HEK293 (cell line): ENCODE measurements around the gene SCUBE3.

ENCODE experiments used
- CTCF ChIP-seq: fragments of 450-650 bp; formaldehyde crosslinking; IDR thresholded peaks from 2 replicates; pipeline ENCODE4 v1.5.1; 2016; ENCODE audit warnings: missing biosample characterization, missing genetic modification characterization
- GLIS1 ChIP-seq: fragments of 450-650 bp; formaldehyde crosslinking; IDR thresholded peaks from 2 replicates; pipeline ENCODE4 v1.5.1; 2016; ENCODE audit warnings: missing biosample characterization, missing genetic modification characterization
- PBX3 ChIP-seq: sonication (generic); formaldehyde crosslinking; IDR thresholded peaks from 2 replicates; pipeline ENCODE4 v1.8.1; 2022; ENCODE audit warnings: mild to moderate bottlenecking, moderate library complexity, missing genetic modification reagents
- SP2 ChIP-seq: fragments of 450-650 bp; formaldehyde crosslinking; IDR thresholded peaks from 2 replicates; pipeline ENCODE4 v1.5.1; 2016; ENCODE audit warnings: missing biosample characterization, missing genetic modification characterization
- TCF7L2 ChIP-seq: IDR thresholded peaks from 2 replicates; pipeline ENCODE4 v1.6.1; 2011; ENCODE audit warnings: low read depth, mild to moderate bottlenecking, inconsistent platforms, low read length, moderate library complexity, borderline replicate concordance
- ZFP41 ChIP-seq: fragments of 450-650 bp; formaldehyde crosslinking; IDR thresholded peaks from 2 replicates; pipeline ENCODE4 v1.5.1; 2016; ENCODE audit warnings: missing biosample characterization, missing genetic modification characterization, borderline replicate concordance
- ZNF324 ChIP-seq: fragments of 450-650 bp; formaldehyde crosslinking; IDR thresholded peaks from 2 replicates; pipeline ENCODE4 v1.5.1; 2016; ENCODE audit warnings: missing biosample characterization, missing genetic modification characterization
- ZNF521 ChIP-seq: fragments of 450-650 bp; formaldehyde crosslinking; IDR thresholded peaks from 2 replicates; pipeline ENCODE4 v1.5.1; 2017; ENCODE audit warnings: missing biosample characterization, mild to moderate bottlenecking, missing genetic modification characterization

GRCh38 chr6:35223396-35223795 lies 9.6 kb downstream of the SCUBE3 start:
- TF ChIP-seq ZNF521 (tag by site-specific recombination) (no peak), ZFP41 (no peak), TCF7L2 (no peak), SP2 (tag by site-specific recombination) (no peak), PBX3 (CRISPR knock-in tag) (no peak), ZNF324 (tag by site-specific recombination) (no peak), CTCF (tag by site-specific recombination) (no peak), GLIS1 (no peak)
